Measurements from ENCODE around the gene ME2.
"Not testable (repeated sequence)": the region's sequence is repeated elsewhere in the genome, so short reads cannot be mapped to it uniquely, and the experiment has no call there.

Gene ME2

GRCh38 chr18:50933684-50934083, 54.8 kb downstream of the ME2 start:
- Histone ChIP-seq H3K9me3 (ENCODE audit: control insufficient read depth, insufficient read depth, low read length) (no peaks in the 10 kb centered on the region), H3K27me3 (ENCODE audit: control insufficient read depth, insufficient read depth, low read length) (no peaks in the 10 kb centered on the region)

GRCh38 chr18:50934545-50935211, 55.8 kb downstream of the ME2 start:
- Histone ChIP-seq H3K4me1 (ENCODE audit: control insufficient read depth, insufficient read depth, low read length) (no peaks in the 10 kb centered on the region), H3K4me3 (ENCODE audit: low read depth, low read length) (no peak overlapping the region), H3K36me3 (ENCODE audit: control insufficient read depth, insufficient read depth, low read length) (no peaks in the 10 kb centered on the region), H3K27me3 (ENCODE audit: control insufficient read depth, insufficient read depth, low read length) (no peaks in the 10 kb centered on the region), H3K9me3 (ENCODE audit: control insufficient read depth, insufficient read depth, low read length) (no peaks in the 10 kb centered on the region), H3K9ac (ENCODE audit: low read depth, low read length) (no peak overlapping the region)

More at GRCh38 chr18:50933684-50934083, 54.8 kb downstream of the ME2 start:
- no peaks in the 10 kb centered on the region for H3K4me1 ChIP-seq (ENCODE audit: control insufficient read depth, insufficient read depth, low read length)
- H3K36me3 ChIP-seq (ENCODE audit: control insufficient read depth, insufficient read depth, low read length), result no peaks in the 10 kb centered on the region
- H3K9ac ChIP-seq (ENCODE audit: low read depth, low read length), result no peak overlapping the region
- no peak overlapping the region for H3K4me3 ChIP-seq (ENCODE audit: low read depth, low read length)

GRCh38 chr18:50935493-50936191, 56.7 kb downstream of the ME2 start:
- no peak overlapping the region for H3K9ac ChIP-seq (ENCODE audit: low read depth, low read length)
- no peaks in the 10 kb centered on the region for H3K4me1 ChIP-seq (ENCODE audit: control insufficient read depth, insufficient read depth, low read length)
- no peaks in the 10 kb centered on the region for H3K9me3 ChIP-seq (ENCODE audit: control insufficient read depth, insufficient read depth, low read length)
- no peaks in the 10 kb centered on the region for H3K36me3 ChIP-seq (ENCODE audit: control insufficient read depth, insufficient read depth, low read length)
- no peaks in the 10 kb centered on the region for H3K27me3 ChIP-seq (ENCODE audit: control insufficient read depth, insufficient read depth, low read length)
- no peak overlapping the region for H3K4me3 ChIP-seq (ENCODE audit: low read depth, low read length)

GRCh38 chr18:50937183-50937582, 58.3 kb downstream of the ME2 start:
- Histone ChIP-seq H3K36me3 (ENCODE audit: control insufficient read depth, insufficient read depth, low read length) (no peaks in the 10 kb centered on the region), H3K27me3 (ENCODE audit: control insufficient read depth, insufficient read depth, low read length) (no peaks in the 10 kb centered on the region), H3K9ac (ENCODE audit: low read depth, low read length) (no peak overlapping the region), H3K9me3 (ENCODE audit: control insufficient read depth, insufficient read depth, low read length) (no peaks in the 10 kb centered on the region), H3K4me1 (ENCODE audit: control insufficient read depth, insufficient read depth, low read length) (no peaks in the 10 kb centered on the region), H3K4me3 (ENCODE audit: low read depth, low read length) (no peak overlapping the region)

GRCh38 chr18:50938912-50939311, 60.0 kb downstream of the ME2 start:
- no peak overlapping the region for H3K4me3 ChIP-seq (ENCODE audit: low read depth, low read length)
- H3K27me3 ChIP-seq (ENCODE audit: control insufficient read depth, insufficient read depth, low read length), result no peaks in the 10 kb centered on the region
- no peak overlapping the region for H3K9ac ChIP-seq (ENCODE audit: low read depth, low read length)
- no peaks in the 10 kb centered on the region for H3K36me3 ChIP-seq (ENCODE audit: control insufficient read depth, insufficient read depth, low read length)
- no peaks in the 10 kb centered on the region for H3K4me1 ChIP-seq (ENCODE audit: control insufficient read depth, insufficient read depth, low read length)
- no peaks in the 10 kb centered on the region for H3K9me3 ChIP-seq (ENCODE audit: control insufficient read depth, insufficient read depth, low read length)

- no peak overlapping the region for H3K4me3 ChIP-seq (ENCODE audit: low read depth, low read length)
- no peaks in the 10 kb centered on the region for H3K4me1 ChIP-seq (ENCODE audit: control insufficient read depth, insufficient read depth, low read length)
- H3K27me3 ChIP-seq (ENCODE audit: control insufficient read depth, insufficient read depth, low read length), result no peaks in the 10 kb centered on the region
- no peaks in the 10 kb centered on the region for H3K9me3 ChIP-seq (ENCODE audit: control insufficient read depth, insufficient read depth, low read length)
- H3K9ac ChIP-seq (ENCODE audit: low read depth, low read length), result no peak overlapping the region
- H3K36me3 ChIP-seq (ENCODE audit: control insufficient read depth, insufficient read depth, low read length), result no peaks in the 10 kb centered on the region
Observed at GRCh38 chr18:50944245-50944932, 65.5 kb downstream of the ME2 start.

- not testable (repeated sequence) for H3K9me3 ChIP-seq (ENCODE audit: control insufficient read depth, insufficient read depth, low read length); H3K4me3 ChIP-seq (ENCODE audit: low read depth, low read length); H3K36me3 ChIP-seq (ENCODE audit: control insufficient read depth, insufficient read depth, low read length)
Observed at GRCh38 chr18:50945918-50946317, 67.0 kb downstream of the ME2 start.

GRCh38 chr18:50947899-50948298, 69.0 kb downstream of the ME2 start:
- Histone ChIP-seq H3K9ac (ENCODE audit: low read depth, low read length) (no peak overlapping the region), H3K9me3 (ENCODE audit: control insufficient read depth, insufficient read depth, low read length) (no peaks in the 10 kb centered on the region), H3K36me3 (ENCODE audit: control insufficient read depth, insufficient read depth, low read length) (no peaks in the 10 kb centered on the region)

More at GRCh38 chr18:50945918-50946317, 67.0 kb downstream of the ME2 start:
- H3K27me3 ChIP-seq (ENCODE audit: control insufficient read depth, insufficient read depth, low read length); H3K9ac ChIP-seq (ENCODE audit: low read depth, low read length); H3K4me1 ChIP-seq (ENCODE audit: control insufficient read depth, insufficient read depth, low read length): not testable (repeated sequence)

GRCh38 chr18:50949185-50949584, 70.3 kb downstream of the ME2 start:
- Histone ChIP-seq H3K4me1 (ENCODE audit: control insufficient read depth, insufficient read depth, low read length) (no peaks in the 10 kb centered on the region), H3K27me3 (ENCODE audit: control insufficient read depth, insufficient read depth, low read length) (no peaks in the 10 kb centered on the region), H3K4me3 (ENCODE audit: low read depth, low read length) (no peak overlapping the region), H3K9ac (ENCODE audit: low read depth, low read length) (no peak overlapping the region), H3K36me3 (ENCODE audit: control insufficient read depth, insufficient read depth, low read length) (no peaks in the 10 kb centered on the region), H3K9me3 (ENCODE audit: control insufficient read depth, insufficient read depth, low read length) (no peaks in the 10 kb centered on the region)

More at GRCh38 chr18:50947899-50948298, 69.0 kb downstream of the ME2 start:
- Histone ChIP-seq H3K4me1 (ENCODE audit: control insufficient read depth, insufficient read depth, low read length) (no peaks in the 10 kb centered on the region), H3K4me3 (ENCODE audit: low read depth, low read length) (no peak overlapping the region), H3K27me3 (ENCODE audit: control insufficient read depth, insufficient read depth, low read length) (no peaks in the 10 kb centered on the region)

- Histone ChIP-seq H3K9ac (ENCODE audit: low read depth, low read length) (no peak overlapping the region), H3K27me3 (ENCODE audit: control insufficient read depth, insufficient read depth, low read length) (no peaks in the 10 kb centered on the region), H3K4me1 (ENCODE audit: control insufficient read depth, insufficient read depth, low read length) (no peaks in the 10 kb centered on the region), H3K4me3 (ENCODE audit: low read depth, low read length) (no peak overlapping the region), H3K9me3 (ENCODE audit: control insufficient read depth, insufficient read depth, low read length) (no peaks in the 10 kb centered on the region), H3K36me3 (ENCODE audit: control insufficient read depth, insufficient read depth, low read length) (no peaks in the 10 kb centered on the region)
Observed at GRCh38 chr18:50950626-50951025, 71.7 kb downstream of the ME2 start.

GRCh38 chr18:50953822-50954221, 74.9 kb downstream of the ME2 start:
- no peaks in the 10 kb centered on the region for H3K27me3 ChIP-seq (ENCODE audit: control insufficient read depth, insufficient read depth, low read length)
- H3K9me3 ChIP-seq (ENCODE audit: control insufficient read depth, insufficient read depth, low read length), result no peaks in the 10 kb centered on the region
- no peak overlapping the region for H3K4me3 ChIP-seq (ENCODE audit: low read depth, low read length)
- H3K4me1 ChIP-seq (ENCODE audit: control insufficient read depth, insufficient read depth, low read length), result no peaks in the 10 kb centered on the region
- no peak overlapping the region for H3K9ac ChIP-seq (ENCODE audit: low read depth, low read length)
- H3K36me3 ChIP-seq (ENCODE audit: control insufficient read depth, insufficient read depth, low read length), result no peaks in the 10 kb centered on the region

GRCh38 chr18:50955253-50955652, 76.3 kb downstream of the ME2 start:
- no peak overlapping the region for H3K9ac ChIP-seq (ENCODE audit: low read depth, low read length)
- no peaks in the 10 kb centered on the region for H3K27me3 ChIP-seq (ENCODE audit: control insufficient read depth, insufficient read depth, low read length)
- H3K9me3 ChIP-seq (ENCODE audit: control insufficient read depth, insufficient read depth, low read length), result no peaks in the 10 kb centered on the region
- H3K36me3 ChIP-seq (ENCODE audit: control insufficient read depth, insufficient read depth, low read length), result no peaks in the 10 kb centered on the region
- H3K4me3 ChIP-seq (ENCODE audit: low read depth, low read length), result no peak overlapping the region
- no peaks in the 10 kb centered on the region for H3K4me1 ChIP-seq (ENCODE audit: control insufficient read depth, insufficient read depth, low read length)
